ENCODE data around the gene ATXN7L2.
A peak's percentile ranks its signal among the peaks of the same experiment; 100 is the strongest.

Gene ATXN7L2

DNA sequence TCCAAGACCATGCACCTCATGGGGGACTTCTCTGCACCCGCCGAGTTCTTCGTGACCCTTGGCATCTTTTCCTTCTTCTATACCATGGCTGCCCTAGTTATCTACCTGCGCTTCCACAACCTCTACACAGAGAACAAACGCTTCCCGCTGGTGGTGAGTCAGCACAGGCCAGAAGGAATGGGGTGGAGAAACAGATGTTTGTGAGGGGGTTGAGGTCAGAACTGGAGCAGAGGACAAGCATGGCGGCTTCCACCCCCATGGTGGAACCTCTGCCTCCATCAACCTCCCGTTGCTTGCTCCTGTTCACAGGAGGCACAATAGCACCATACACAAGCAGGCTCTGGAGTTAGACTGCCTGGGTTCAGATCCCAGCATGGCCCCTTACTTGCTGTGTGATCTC lies 6.9 kb upstream of the ATXN7L2 start:
- DNase-seq = no peak

DNA sequence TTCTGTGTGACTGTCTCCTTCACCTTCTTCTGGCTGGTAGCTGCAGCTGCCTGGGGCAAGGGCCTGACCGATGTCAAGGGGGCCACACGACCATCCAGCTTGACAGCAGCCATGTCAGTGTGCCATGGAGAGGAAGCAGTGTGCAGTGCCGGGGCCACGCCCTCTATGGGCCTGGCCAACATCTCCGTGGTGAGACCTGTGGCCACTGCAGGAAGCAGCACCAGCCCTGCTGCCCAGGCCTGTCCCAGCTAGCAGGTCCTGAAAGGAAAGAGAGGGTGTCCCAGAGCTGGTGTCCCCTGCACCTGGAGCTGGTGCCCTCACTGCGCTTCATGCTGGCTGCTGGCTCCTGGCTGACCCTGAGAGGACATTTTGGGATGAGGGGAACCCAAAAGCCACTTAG lies 5.9 kb upstream of the ATXN7L2 start:
- no peak for DNase-seq

DNA sequence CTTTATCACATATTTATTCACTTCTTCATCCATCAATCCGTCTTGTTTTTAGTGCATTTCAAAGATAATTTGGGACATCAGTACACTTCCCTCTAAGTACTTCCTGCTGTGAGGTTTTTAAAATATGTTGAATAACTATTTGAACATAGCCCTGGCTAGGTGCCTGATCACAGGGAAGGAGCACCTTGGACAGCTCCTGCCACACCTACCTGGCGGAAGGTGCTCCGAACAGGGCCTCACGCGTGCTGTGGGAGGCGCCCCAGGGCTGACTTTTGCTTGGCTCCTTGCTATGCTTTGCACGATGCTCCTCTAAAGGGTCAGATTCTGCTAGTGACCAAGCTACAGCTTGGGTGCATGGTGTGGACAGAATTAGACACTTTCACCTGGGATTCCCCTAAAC lies 4.9 kb upstream of the ATXN7L2 start:
- no peak for DNase-seq

DNA sequence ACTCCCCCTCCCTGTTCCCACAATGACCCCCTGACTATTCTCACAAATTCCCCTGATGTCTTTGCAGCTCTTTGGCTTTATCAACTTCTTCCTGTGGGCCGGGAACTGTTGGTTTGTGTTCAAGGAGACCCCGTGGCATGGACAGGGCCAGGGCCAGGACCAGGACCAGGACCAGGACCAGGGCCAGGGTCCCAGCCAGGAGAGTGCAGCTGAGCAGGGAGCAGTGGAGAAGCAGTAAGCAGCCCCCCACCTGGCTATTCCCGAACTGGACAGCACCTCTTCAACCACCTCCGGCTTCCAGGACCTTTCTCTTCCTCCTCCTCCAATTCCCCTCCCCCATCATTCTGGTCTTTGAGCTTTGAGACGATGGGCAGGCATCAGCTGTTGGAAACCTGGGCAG lies 4.4 kb upstream of the ATXN7L2 start:
- no peak for DNase-seq

DNA sequence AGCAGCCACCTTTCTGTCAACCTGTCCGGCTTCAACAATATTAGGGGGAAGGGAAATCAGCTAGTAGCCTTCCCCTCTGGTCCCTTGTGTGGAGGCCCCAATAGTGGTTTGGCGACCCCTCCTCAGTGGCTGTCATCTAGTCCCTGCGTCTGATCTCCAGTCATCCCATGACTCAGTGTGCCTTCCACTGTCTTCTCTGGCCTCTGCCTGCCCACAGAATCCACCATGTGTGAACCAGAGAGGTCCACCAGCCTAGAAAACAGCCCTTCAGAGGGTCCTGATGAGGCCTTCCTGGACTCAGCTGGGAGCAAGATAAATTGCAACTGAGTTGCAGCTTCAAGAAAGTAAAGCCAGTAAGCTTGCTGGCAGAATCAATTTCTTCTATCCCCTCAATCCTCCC lies 3.8 kb upstream of the ATXN7L2 start:
- no peak for DNase-seq

DNA sequence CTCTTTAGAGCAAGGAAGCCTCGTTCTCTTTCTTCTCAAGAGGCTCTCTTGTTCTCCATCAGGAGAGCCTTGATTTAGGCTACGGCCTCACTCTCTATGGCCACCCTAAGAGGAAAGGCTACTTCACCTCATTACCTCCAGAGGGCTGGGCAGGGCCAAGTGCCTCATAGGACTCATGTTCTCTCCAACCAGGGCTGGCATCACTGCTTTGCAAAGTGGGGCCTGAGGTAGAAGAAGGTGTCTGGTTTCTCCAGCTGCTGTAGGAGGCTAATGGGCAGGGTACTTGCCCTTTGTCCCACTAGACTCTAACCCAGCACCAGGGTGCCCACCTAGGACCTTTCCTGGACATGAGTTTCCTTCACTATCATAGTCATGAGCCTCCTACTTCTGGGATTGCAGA lies 2.1 kb upstream of the ATXN7L2 start:
- no peak for DNase-seq

DNA sequence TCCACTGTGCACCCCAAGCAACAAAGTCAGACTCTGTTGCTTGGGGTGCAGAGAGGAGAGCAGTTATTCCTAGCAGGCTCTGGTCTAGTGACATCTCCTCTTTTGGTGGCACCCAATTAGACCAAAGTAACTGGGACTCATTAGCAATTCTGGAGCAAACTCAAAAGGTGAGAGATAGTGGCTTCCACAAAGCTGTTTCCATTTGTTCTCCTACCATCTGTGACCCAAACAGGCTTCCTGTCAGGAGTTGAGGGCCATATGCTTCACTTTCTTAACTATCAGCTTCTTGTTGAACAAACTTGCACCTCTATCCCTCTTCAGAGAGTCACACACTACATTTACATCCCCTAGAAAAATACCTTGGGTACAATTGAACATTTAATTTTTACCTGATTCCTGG lies 1.5 kb upstream of the ATXN7L2 start:
- DNase-seq = no peak

DNA sequence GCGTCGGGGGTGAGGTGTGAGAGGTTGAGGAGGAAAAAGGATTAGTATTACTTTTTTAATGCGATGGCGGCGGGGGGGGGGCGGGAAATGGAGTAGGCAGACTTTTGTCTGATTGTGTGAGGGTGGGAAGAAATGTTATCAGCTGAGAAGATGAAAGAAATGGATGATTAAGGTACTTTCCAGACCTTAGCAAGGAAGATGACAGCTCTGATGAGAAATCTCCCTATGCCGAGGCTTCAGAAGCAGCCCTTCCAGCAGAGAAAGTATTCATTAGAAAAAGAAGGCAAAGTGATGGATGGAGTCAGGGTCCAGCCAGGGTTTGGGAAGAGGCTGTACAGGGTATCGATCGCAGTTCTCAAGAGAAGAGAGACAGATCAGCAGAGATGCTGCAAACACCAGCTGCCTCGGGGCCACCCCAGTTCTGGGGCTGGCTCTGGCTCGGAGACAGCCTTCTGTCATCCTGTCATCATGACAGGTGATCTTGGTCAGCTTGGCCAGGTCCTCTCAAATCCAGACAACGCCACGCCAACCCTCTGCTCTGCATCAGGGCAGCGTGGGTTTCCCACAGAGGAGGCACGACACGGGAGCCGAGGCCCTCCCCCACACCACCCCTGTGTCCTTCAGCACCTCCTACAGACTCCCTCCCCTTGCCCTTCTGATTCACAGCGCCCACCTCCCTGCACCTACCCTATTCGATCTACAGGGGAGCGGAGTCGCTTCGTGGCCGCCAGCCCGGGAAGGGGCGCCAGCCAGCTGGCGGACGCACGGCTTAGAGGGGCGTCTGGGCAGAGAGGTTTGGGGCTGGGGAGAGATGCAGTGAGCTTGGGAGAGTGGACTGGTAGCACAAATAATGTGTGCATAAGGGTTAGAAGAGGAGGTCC lies 674 bp upstream of the ATXN7L2 start:
- peak; percentile 73 for DNase-seq

DNA sequence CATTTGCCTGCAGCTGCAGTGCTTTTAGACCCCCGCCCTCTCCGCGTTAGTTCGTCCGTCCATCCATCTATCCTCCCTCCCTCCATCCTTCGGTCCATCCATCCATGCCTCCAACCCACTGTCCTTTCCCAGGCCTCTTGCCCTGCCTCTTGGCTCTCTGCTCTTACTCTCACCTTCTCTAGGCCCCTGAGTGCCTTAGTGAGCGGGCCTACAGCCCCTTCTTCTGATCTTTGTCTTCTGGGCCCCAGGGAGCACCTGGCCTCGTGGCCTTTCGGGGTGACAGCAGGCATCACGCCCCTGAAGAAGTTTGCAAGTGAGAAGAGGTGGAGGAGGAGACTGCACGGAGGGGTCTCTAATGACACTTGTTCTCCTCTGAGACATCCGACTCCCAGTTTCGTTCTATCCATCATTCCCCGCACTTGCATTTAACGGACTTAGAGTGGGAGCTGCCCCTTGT lies 842 bp downstream of the ATXN7L2 start:
- DNase-seq = peak; percentile 55

DNA sequence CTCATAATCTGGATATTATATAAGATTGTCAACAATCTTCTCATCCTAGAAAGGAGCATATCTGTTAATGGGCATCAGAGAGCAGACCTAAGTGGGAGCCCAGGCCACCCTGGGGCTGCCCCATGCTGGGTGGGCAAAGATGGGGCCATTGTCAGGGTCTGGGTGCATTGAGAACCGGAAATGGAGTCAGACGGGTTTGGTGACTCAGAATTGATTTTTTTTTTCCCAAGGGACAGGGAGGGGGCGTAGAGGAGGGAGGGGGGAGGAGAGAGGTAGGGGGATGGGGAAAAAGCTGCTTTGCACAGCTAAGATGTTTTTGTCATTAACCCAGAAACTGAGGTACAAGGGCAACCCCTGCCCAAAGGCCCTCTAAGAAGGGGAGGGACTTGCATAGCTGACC lies 1.3 kb downstream of the ATXN7L2 start:
- DNase-seq = peak; percentile 47

DNA sequence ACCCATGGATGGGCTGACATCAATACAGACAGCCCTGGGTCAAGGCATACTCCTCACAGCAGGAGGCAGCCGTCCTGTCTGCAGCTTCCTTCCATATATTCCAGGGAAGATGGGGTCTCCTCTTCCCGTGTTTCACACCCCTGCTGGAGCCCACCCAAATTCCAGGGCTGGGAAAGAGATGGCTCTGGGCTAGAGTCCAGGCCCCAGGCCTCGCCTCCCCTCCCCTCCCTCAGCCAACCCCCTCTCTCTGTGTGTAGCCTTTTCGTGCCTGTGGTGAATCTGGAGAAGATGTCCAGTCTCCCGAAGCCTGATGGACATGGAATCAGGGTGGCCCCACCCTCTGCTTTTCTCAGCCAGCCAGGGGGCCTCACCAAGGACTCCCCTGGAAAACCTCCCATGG lies 3.6 kb downstream of the ATXN7L2 start:
- DNase-seq = no peak

DNA sequence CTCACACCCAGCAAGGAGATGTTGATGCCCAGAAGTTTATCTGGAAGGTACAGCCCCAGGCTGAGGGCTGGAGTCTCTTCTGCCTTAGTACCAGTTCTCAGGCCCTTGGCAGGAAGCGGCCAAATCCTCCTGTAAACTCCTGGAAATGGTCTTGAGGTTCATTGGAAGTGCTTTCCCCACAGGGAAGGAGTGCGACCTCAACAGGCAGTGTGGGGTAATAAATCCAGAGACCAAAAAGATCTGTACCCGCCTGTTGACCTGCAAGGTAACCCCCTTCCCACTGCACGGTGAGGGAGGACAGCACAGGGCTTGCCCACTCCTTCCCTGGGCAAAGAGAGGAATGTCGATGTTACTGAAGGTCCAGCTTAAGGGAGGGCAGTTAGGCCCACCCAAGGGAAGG lies 4.5 kb downstream of the ATXN7L2 start:
- no peak for DNase-seq

DNA sequence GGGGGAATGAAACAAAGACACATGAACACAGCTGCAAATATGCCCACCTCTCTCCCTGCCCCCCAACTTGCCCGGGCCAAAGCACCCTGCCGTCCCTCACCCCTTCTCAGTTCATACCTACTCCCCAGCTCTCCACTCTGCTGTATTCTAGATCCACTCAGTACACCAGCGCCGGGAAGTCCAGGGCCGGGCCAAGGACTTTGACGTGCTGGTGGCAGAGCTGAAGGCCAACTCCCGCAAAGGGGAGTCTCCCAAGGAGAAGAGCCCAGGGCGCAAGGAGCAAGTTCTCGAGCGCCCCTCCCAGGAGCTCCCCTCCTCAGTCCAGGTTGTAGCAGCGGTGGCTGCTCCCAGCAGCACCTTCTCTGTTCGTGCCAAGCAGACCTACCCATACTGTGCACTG lies 5.0 kb downstream of the ATXN7L2 start:
- DNase-seq = no peak

DNA sequence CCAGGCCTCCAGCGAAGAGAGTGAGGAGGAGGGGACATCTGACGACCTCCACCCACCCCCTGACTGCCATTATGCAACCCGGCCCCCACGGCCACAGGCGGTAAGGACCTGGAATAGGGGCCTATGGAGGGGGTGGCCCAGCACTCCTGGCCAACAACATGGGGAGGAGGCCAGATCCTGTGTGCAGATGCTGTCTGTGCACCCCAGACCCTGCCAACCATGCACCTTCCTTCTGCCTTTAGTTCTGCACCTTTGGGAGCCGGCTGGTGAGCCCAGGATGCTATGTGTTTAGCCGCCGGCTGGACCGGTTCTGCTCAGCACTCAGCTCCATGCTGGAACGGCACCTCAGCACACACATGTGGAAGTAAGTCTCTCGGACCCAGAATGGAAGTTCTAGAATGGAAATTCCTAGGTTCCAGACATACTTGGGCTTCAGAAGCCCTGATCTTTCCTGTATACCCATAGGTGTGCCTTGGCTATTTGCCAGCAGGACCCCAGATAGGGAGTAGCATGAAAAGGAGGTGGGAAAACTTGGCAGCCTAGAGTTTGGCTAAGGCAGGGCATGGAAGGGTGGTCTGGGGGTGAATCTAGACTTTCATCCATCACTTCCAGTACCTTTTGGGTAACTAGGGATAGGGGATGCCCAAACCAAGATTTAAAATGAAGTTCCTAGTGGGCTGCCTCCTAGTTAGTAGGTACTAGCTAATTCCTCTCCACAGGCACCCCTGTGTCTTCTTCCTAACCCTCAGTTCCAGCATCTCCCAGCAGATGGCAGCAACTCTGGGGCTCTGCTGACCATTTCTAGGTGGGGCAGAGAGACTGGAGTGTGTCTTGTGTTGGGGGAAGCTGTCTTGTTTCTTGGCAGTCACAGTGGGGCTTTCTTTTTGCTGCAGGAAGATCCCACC lies 6.6 kb downstream of the ATXN7L2 start:
- peak; percentile 49 for DNase-seq

DNA sequence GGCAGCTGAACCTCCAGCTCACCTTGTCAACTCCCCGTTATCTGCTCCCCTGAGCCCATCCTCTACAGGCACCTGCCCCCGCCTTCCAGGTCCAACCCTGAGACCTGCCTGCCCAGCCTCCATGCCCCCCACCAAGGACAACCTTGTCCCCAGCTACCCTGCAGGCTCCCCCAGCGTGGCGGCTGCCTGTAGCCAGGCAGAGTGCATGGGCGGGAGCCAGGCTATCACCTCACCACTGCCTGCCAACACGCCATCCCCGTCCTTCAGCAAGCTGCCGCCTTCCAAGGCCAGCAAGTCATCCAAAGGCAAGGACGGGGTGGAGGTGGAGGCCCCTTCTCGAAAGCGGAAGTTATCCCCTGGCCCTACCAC lies 7.2 kb downstream of the ATXN7L2 start:
- no peak for DNase-seq

DNA sequence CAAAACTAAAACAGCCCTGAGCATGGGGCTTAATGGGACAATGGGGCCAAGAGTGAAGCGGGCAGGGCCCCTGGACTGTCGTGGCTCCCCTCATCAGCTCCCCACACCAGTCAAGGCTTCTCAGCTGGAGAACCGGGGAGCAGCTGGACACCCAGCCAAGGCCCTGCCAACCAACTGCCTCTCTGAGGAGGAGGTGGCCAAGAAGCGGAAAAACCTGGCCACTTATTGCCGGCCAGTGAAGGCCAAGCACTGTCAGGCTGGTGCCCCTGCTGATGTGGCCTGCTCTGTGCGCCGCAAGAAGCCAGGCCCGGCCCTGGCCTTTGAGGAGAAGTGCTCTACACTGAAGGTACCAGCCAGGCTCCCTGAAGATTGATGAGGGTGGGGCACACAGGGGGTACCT lies 7.7 kb downstream of the ATXN7L2 start:
- no peak for DNase-seq

DNA sequence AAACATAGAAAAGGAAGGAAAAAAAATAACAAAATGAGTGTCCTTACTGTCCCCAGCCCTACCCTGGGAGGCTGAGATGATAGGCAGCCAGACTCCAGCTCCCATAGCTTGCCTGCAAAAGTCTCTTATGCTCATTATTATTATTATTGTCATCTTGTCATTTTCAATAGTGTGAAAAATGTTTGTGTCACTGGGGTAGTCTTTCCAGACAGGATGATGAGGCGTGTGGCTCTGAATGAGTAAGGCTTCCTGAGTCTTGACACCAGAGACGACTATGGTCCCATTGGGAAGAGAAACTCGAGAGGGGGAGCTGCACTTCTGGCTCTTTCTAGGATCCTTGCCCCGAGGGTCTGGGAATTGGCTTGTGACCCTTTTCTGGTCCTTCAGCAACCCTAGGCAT lies 9.1 kb downstream of the ATXN7L2 start:
- DNase-seq = no peak

DNA sequence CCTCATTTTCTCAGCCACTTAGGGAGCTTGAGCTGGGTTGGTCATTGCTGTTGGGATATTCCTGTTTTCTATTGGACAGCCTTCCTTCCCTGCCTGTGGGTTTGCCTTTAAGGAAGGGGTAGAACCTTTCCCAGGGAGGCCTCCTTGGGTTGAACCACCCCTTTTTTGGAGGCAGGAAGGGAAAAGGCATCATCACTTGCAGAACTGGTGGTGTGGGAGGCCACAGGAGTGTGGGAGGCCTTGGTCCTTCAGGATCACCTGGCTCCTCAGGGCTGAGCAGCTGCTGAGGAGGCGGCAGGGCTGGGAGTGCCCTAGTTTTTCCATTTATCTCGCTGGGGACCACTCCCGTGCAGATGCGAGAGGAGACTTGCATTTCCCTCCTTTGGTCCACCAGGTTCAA lies 9.5 kb downstream of the ATXN7L2 start:
- no peak for DNase-seq

DNA sequence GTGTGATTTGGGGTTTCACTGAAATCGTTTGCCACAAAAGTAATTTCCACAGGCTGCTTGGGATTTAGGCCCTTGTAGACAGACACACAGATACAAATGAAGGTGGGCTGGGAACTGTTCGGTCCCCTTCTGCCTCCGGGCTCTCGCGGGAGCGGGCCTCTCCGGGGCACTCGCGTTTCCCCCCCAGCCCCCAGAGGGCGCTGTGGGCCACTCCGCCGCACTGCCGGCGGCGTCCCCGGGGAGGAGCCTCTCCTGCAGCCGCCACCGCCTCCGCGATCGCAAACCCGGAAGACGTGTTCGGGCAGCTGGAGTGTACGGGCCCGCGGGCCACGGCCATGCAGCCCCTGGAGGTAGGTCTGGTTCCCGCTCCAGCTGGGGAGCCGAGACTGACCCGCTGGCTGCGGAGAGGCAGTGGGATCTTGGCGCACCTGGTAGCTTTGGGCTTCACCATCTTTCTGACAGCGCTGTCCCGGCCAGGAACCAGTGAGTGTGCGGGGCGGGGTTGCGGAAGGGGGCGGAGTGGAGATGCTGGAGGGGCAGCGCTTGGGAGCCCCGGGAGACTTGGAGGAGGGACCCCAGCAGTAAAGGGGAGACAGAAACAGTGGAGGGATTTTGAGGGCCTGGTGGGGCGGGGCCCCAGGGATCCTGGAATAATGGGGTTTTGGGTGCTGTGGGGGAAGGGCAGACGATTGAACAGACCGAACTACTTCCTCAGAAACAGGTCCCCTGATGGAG lies 10.3 kb downstream of the ATXN7L2 start, which contains the start of gene CYB561D1:
CYB561D1 (plus strand) TSS at position 290 of the 735 bp plus-strand sequence; CDS start at position 336, 46 bp downstream.
- DNase-seq = peak; percentile 86

DNA sequence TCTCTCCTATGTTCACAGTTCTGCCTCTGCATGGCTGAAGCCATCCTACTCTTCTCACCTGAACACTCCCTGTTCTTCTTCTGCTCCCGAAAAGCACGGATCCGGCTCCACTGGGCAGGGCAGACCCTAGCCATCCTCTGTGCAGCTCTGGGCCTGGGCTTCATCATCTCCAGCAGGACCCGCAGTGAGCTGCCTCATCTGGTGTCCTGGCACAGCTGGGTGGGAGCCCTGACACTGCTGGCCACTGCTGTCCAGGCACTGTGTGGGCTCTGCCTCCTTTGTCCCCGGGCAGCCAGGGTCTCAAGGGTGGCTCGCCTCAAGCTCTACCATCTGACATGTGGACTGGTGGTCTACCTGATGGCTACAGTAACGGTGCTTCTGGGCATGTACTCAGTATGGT lies 12.0 kb downstream of the ATXN7L2 start:
- no peak for DNase-seq

DNA sequence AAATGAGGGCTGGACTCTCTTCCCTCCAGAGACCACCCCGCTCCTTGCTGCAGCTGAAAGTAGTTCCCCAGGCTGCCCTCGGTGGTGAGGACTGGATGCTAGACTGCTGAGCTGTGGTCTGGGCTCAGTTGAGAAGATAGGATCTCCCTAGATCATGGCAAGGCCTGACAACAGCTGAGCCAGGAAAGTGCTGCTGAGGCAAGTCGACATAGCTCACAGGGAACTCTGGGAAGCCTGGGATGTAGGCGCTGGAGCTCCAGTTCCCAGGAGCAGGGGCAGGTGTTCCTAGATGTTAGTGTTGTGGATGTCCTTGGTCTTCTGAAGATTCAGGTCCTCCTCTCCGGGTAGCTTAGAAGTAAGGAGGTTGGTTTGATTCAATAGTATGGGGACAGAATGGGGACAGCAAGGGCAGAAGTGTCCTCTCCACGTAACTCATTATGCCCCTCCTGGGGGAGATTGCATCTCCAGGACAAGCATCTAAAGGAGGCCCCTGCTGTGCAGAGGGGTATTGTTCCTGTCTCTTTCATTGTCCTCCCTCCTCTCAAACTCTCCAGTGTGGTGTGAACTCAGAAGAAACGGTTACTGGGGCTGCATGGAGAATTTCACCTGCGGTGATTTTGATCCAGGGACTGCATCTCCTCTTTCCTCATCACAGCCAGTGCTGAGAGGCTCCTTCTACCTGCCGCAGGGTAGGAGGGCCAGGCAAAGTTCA lies 13.9 kb downstream of the ATXN7L2 start:
- DNase-seq = no peak

DNA sequence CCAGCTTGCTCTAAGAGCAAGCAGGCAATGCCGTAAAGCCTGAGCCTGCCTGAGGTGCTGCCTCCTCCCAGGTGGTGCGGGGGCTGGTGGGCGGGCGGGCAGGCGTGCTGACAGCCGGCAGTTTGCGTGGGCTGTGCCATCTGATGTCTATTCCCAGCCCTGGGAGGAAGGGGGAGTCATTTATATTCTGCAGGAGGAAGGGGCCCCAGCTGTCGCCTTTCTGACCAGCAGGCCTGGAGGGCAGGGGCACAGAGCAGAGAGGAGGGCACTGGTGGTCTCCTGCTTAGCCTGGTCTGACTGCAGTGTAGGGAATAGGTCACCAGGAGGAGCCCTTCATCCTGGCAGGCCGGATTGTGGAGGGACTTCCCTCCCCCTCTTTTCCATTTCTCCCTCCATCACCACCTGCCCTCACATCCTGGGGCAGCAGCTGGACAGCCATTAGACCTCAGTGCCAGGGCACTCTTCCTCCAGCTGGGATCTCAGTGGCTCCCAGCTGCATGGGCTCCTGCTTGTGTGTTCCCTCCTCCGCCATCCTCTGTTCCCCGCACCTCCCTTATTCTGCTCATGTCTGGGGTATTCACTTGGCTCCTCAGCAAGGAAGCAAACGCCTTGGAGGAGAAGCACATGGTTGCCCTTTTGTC lies 14.6 kb downstream of the ATXN7L2 start:
- DNase-seq = peak; percentile 65
